NCI-H774 (cell line): ENCODE measurements around the gene GGPS1.
"Not testable (repeated sequence)": the region's sequence is repeated elsewhere in the genome, so short reads cannot be mapped to it uniquely, and the experiment has no call there.

Experiments
- DNase-seq: peaks from one replicate; lab custom pipeline; 2025; lab: John Stamatoyannopoulos, UW

Gene GGPS1

DNA sequence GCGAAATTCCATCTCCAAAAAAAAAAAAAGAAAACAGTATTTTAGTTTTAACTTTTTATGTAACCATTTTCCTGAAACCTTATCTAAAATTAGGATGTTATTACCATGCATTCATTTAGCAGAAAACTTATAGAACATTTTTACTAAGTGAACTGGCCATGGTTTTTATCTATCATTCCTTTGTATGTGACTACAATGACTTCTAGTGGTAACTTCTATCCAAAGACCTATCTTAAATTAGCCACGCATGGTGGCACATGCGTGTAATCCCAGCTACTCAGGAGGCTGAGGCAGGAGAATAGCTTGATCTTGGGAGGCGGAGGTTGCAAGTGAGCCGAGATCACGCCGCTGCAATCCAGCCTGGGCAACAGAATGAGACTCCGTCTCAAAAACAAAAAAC, 11.4 kb downstream of the GGPS1 start:
- DNase-seq, result no peak

DNA sequence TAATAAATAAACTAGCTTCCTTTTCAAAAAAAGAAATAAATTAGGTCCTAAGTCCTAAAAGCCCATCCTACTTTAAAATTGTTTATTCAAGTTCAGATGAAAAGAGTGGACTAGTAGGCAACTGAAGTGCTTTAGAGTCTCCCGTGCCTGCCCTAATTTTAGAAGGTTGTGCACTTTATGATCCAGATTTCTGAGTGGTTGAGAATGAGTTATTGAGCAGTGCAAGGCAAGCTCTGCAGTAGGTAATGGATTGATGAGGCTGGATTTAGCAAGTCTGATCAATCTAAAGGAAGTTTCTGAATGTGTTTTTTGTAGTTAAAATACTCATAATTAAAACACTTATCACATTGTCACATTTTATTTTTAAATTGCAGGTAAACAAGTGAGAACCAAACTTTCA, 13.0 kb downstream of the GGPS1 start:
- no peak for DNase-seq

DNA sequence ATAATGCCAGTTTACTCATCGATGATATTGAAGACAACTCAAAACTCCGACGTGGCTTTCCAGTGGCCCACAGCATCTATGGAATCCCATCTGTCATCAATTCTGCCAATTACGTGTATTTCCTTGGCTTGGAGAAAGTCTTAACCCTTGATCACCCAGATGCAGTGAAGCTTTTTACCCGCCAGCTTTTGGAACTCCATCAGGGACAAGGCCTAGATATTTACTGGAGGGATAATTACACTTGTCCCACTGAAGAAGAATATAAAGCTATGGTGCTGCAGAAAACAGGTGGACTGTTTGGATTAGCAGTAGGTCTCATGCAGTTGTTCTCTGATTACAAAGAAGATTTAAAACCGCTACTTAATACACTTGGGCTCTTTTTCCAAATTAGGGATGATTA, 13.7 kb downstream of the GGPS1 start:
- no peak for DNase-seq

DNA sequence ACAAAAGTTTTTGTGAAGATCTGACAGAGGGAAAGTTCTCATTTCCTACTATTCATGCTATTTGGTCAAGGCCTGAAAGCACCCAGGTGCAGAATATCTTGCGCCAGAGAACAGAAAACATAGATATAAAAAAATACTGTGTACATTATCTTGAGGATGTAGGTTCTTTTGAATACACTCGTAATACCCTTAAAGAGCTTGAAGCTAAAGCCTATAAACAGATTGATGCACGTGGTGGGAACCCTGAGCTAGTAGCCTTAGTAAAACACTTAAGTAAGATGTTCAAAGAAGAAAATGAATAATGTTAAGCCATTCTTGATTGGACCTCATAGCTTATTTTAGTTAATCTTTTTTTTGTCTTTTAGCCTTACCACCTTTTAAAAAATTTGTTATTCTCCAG, 14.1 kb downstream of the GGPS1 start:
- no peak for DNase-seq

GRCh38 chr1:235343726-235344125, 15.4 kb downstream of the GGPS1 start:
- DNase-seq, result no peak

DNA sequence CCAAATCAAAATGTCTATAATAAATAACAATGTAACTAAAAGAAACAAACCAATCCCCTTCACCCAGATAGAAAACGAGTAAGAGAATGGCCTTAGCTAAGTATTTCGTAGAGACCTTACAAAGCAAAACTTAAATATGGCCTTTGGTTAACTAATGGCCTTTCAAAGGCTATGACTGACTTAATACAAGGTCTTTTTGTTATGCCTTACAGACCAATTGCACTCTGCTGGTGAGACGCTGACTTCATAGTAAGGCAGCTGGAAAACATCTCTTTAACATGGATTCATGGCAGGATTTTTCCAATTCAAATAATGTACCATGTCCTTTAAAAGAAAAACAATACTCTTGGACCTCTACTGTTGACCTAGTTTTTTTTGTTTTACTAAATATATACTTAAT, 23.1 kb downstream of the GGPS1 start:
- no peak for DNase-seq

- DNase-seq, result no peak
These were observed 23.5 kb downstream of the GGPS1 start for GRCh38 chr1:235351898-235352297.

DNA sequence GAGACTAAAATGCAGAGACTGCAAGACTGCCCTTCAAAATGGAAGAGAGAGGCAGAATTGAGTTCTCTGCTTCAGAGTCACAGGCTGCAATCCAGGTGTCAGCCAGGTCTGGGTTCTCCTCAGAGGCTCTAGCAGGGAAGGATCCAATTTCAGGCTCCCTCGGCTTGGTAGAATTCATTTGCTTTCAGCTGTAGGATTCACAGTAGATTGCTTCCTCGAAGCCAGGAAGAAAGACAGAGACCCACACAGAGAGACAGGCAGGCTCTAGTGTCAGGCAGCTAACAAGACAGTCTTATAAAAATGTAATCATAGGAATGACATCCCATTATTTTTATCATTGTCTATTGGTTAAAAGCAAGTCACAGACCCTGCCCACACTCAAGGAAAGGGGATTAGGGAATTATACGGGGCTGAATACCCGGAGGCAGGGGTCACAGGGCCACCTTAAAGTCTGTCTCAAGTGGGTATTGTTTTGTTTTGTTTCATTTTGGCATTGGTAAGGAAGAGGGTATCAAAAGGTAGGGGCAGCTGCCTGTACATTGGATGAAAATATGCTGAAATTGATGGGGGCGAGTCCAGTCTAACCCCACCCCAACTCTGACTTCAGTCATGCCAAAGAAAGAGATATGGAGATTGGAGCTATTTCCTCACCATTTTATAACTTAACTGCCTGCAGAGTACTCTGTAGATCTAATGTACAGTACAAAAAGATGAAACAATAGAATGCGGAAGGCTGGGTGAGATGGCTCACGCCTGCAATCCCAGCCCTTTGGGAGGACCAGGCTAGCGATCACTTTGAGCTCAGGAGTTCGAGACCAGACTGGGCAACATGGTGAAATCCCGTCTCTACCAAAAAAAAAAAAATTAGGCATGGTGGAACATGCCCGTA, 29.4 kb downstream of the GGPS1 start:
- no peak for DNase-seq

GRCh38 chr1:235358899-235359298, 30.5 kb downstream of the GGPS1 start:
- no peak for DNase-seq

- not testable (repeated sequence) for DNase-seq
These were observed 35.8 kb downstream of the GGPS1 start for GRCh38 chr1:235364189-235364588.

DNA sequence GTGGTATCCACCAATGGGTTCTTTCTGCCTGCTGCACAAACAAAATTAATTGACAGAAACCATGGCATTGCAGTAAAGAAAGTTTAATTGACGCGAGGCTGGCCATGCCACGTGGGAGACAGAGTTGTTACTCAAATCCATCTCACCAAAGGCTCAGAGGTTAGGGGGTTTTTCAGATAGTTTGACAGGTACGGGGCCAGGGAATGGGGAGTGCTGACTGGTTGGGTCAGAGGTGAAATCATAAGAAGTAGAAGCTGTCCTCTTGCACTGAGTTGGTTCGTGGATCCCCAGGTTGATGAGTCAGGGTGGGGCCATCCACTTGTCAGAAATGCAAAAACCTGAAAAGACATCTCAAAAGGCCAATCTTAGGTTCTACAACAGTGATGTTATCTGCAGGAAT, 37.9 kb downstream of the GGPS1 start:
- no peak for DNase-seq

DNA sequence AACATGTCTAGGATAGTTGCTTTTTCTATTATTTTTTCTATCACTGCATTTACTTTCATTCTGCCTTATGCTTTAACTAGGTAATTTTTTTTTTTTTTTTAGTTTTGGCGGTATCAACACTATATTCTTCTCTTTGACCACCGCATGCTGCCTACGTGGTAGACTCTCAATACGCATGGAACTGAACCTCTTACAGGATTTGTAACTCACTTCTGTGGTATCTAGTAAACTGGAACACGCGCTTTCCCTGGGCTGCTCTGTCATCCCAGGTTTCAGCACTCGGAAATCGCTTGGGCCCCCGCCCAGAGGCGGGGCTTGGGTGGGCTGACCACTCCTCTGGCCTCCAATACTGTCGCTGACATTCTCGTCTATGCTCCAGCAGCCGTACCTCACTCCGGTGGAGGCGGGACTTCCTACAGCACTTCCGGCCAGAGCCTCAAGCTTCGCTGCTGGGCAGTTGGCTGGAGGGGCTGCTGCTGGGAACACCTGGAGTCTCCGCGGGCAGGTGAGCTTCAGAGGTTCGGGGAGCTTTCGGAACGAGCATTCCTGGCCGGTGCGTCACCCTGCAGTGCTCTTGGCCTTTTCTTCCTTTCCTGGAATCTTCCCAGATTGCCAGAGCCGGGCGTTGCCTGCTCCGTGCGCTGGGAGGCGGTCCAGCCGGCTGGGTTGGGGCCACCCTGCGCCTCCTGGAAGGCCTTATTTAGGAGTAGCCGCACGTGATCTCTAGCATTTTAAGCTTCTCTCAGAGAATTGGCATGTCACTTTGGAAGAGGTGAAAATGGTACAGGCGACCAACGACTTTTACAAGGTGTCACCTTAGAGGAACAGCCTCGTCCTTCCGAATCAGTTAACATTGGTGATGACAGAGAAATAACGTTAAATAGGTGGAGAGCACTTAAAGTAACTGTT, 38.9 kb downstream of the GGPS1 start, which contains the start of gene TBCE:
Gene TBCE, plus strand, starts transcription at position 428 of the 909 bp plus-strand sequence. CDS start 12,623 bp downstream, outside the sequence.
- peak; percentile 99 for DNase-seq

- DNase-seq, result no peak
These were observed 40.1 kb downstream of the GGPS1 start for GRCh38 chr1:235368428-235368827.

DNA sequence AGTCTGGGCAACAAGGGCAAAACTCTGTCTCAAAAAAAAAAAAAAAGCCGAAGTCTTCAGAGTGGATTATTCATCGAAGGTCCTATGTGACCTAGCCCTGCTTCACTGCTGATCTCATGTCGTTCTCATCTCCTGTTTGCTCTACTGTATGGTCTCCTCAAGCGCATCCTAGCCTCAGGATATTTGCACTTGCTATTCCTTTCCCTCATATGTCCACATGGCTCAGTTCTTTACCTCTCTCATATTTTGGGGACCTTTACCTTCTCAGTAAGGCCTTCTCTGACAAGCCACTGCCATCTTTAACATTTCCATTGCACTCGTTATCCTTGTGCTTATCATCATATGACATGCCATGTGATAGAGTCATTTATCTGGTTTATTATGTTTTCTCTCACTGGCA, 41.4 kb downstream of the GGPS1 start:
- no peak for DNase-seq

- no peak for DNase-seq
These were observed 47.7 kb downstream of the GGPS1 start for GRCh38 chr1:235375919-235376605.

GRCh38 chr1:235378134-235378735, 49.9 kb downstream of the GGPS1 start:
- DNase-seq, result not testable (repeated sequence)

DNA sequence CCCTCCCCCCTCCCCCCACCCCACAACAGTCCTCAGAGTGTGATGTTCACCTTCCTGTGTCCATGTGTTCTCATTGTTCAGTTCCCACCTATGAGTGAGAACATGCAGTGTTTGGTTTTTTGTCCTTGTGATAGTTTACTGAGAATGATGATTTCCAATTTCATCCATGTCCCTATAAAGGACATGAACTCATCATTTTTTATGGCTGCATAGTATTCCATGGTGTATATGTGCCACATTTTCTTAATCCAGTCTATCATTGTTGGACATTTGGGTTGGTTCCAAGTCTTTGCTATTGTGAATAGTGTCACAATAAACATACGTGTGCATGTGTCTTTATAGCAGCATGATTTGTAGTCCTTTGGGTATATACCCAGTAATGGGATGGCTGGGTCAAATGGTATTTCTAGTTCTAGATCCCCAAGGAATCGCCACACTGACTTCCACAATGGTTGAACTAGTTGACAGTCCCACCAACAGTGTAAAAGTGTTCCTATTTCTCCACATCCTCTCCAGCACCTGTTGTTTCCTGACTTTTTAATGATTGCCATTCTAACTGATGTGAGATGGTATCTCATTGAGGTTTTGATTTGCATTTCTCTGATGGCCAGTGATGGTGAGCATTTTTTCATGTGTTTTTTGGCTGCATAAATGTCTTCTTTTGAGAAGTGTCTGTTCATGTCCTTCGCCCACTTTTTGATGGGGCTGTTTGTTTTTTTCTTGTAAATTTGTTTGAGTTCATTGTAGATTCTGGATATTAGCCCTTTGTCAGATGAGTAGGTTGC, 53.8 kb downstream of the GGPS1 start:
- not testable (repeated sequence) for DNase-seq

DNA sequence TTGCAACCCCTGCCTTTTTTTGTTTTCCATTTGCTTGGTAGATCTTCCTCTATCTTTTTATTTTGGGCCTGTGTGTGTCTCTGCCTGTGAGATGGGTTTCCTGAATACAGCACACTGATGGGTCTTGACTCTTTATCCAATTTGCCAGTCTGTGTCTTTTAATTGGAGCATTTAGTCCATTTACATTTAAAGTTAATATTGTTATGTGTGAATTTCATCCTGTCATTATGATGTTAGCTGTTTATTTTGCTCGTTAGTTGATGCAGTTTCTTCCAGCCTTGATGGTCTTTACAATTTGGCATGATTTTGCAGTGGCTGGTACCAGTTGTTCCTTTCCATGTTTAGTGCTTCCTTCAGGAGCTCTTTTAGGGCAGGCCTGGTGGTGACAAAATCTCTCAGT, 57.3 kb downstream of the GGPS1 start:
- not testable (repeated sequence) for DNase-seq

DNA sequence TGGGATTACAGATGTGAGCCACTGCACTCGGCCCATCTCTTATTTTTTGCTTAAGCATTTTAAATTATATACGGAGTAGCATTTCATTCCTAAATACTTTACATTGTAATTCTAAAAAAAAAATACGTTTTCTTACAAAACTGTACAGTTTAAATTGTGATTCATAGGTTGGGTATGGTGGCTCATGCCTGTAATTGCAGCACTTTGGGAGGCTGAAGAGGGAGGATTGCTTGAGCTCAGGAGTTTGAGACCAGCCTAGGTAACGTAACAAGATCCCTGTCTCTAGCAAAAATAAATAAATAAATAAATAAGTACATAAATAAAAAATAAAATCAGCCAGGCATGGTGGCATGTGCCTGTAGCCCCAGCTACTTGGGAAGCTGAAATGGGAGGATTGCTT, 63.5 kb downstream of the GGPS1 start:
- DNase-seq, result no peak
